ENCODE measurements around the gene DRD2.

DRD2 gene

GRCh38 chr11:113363406-113363805 lies 111.8 kb downstream of the DRD2 start:
- no peak for DNase-seq
